ENCODE measurements around the gene MEDAG.

DNA sequence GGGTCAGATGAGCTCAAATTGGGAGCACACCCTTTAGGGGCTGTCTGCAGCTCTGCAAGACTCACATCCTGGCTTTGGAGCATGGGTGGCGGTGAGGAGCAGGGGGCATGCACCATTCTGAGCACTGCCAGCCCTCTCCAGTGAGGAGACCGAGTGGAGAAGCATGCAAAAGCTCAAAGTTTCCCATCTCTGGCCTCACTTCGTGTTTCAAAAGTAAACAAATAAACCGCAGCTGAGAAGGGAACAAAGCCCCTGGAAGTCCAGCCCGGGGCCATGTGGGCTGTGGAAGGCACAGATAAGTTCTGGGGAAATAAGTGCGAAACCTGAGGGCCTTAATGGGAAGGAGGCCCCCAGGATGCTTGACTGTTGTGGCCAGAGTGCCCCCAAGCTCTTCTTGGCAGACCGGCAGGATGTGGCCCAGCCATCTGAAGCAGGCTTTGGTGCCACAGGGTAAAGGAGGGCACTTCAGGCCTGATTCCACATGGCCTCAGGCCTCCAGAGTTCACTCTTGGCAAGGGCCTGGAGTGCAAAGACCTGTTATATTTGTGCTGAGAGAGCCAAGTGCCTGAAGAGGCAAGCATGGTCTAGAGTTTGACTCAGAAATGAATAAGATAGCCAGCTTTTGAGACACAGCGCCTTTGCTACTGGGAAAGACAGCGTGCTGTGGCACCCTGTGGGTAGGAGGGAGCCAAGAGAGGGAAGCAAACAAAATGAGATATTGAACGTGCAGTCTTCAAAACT lies 1.2 kb downstream of the MEDAG start:
- TF ChIP-seq, protein P1, sequence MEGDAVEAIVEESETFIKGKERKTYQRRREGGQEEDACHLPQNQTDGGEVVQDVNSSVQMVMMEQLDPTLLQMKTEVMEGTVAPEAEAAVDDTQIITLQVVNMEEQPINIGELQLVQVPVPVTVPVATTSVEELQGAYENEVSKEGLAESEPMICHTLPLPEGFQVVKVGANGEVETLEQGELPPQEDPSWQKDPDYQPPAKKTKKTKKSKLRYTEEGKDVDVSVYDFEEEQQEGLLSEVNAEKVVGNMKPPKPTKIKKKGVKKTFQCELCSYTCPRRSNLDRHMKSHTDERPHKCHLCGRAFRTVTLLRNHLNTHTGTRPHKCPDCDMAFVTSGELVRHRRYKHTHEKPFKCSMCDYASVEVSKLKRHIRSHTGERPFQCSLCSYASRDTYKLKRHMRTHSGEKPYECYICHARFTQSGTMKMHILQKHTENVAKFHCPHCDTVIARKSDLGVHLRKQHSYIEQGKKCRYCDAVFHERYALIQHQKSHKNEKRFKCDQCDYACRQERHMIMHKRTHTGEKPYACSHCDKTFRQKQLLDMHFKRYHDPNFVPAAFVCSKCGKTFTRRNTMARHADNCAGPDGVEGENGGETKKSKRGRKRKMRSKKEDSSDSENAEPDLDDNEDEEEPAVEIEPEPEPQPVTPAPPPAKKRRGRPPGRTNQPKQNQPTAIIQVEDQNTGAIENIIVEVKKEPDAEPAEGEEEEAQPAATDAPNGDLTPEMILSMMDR (IDR thresholded peaks at IDR 0.05; ENCODE audit: low read depth, low read length), result no peak
- TF ChIP-seq EZH2phosphoT487 (IDR thresholded peaks at IDR 0.05; ENCODE audit: low read depth), result no peak
